RPMI8226 (cell line): ENCODE measurements around the gene RUVBL1.
"Not testable (repeated sequence)": the region's sequence is repeated elsewhere in the genome, so short reads cannot be mapped to it uniquely, and the experiment has no call there.

Source experiments
- DNase-seq: peaks from one replicate; pipeline ENCODE4 v3.0.0-alpha.2; 2015

The RUVBL1 gene

GRCh38 chr3:128123538-128124368 lies at the start of gene RUVBL1:
Gene RUVBL1 (minus strand): TSS chr3:128123812. CDS start chr3:128123724, 88 bp downstream.
- DNase-seq: peak; percentile 99

GRCh38 chr3:128173200-128173599 lies 49.6 kb upstream of the RUVBL1 start:
- no peak for DNase-seq

GRCh38 chr3:128170866-128171516 lies 47.4 kb upstream of the RUVBL1 start:
- no peak for DNase-seq

- no peak for DNase-seq
Observed at GRCh38 chr3:128168836-128169235, 45.2 kb upstream of the RUVBL1 start.

GRCh38 chr3:128167973-128168674 lies 44.5 kb upstream of the RUVBL1 start:
- DNase-seq: no peak

DNA sequence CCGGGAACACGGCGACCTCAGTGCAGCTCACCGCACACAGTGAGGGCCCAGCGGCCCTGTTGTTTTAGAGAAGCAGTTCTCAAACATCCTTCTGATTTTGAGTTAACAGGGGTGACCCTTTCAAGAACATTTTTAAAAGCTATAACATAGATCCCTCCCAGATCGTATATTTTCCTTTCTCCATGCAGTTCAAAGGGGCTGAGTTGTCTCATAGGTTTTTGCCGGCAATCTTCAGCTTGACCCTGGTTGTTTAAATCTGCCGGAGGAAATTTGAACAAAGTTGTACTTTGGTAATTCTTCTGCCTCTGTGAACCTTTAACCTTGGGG lies 44.0 kb upstream of the RUVBL1 start:
- no peak for DNase-seq

- no peak for DNase-seq
Observed at GRCh38 chr3:128166971-128167453, 43.4 kb upstream of the RUVBL1 start.

- no peak for DNase-seq
Observed at GRCh38 chr3:128163432-128163831, 39.8 kb upstream of the RUVBL1 start.

DNA sequence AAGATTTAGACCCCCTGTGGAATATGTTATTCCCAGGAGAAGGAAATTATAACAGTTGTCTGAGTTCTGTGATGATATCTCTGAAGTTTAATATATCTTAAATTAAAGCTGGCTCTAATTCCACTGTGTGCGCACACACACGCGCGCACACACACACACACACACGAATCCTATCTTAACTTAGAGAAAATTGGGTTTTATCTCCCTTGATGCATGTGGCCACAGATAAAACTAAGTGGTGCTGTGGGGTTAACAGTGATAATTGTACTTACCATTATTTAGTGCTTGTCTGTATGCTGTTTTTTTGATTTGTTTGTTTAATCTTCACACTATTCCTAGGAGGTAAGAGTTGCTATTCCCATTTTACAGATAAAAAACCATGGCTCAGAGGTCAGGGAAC lies 37.0 kb upstream of the RUVBL1 start:
- no peak for DNase-seq

- no peak for DNase-seq
Observed at GRCh38 chr3:128155616-128156360, 32.2 kb upstream of the RUVBL1 start.

GRCh38 chr3:128154354-128154753 lies 30.7 kb upstream of the RUVBL1 start:
- DNase-seq: not testable (repeated sequence)

DNA sequence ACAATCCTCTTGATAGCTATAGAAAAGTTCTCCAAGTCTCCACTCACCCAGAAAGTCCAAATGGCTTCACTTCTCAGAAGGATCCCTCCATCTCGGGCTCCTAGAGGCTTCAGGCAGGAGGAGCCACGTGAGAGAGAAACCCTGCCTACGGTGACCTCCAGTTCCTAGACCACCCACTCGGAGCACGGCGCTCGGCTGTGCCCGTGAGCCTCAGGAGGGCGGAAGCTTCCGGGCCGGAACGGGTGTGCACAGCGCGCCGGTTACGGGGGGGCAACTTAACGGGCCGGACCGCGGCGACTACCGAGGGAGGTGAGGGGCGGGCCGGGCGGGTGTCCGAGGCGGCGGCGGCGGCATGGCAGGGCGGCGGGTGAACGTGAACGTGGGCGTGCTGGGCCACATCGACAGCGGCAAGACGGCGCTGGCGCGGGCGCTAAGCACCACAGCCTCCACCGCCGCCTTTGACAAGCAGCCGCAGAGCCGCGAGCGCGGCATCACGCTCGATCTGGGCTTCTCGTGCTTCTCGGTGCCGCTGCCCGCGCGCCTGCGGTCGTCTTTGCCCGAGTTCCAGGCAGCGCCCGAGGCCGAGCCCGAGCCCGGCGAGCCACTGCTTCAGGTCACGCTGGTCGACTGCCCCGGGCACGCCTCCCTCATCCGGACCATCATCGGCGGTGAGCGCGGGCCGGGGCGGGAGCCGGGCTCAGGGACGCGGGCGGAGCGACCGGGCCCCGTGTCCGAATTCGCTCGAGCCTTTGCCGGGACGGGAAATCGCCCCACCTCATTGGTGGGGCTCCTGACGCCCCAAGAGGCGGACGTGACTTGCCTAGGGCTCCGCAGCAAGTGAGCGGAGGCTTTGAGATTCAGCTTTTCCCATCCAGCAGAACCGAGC lies 29.8 kb upstream of the RUVBL1 start, which contains the start of gene EEFSEC:
EEFSEC (plus strand) TSS at position 326 of the 886 bp plus-strand sequence; CDS start at position 353, 27 bp downstream.
- DNase-seq: peak; percentile 83

GRCh38 chr3:128152419-128153155 lies 29.0 kb upstream of the RUVBL1 start:
- no peak for DNase-seq

- no peak for DNase-seq
Observed at GRCh38 chr3:128151758-128152274, 28.2 kb upstream of the RUVBL1 start.

GRCh38 chr3:128149650-128150049 lies 26.0 kb upstream of the RUVBL1 start:
- no peak for DNase-seq

GRCh38 chr3:128146201-128146600 lies 22.6 kb upstream of the RUVBL1 start:
- no peak for DNase-seq

DNA sequence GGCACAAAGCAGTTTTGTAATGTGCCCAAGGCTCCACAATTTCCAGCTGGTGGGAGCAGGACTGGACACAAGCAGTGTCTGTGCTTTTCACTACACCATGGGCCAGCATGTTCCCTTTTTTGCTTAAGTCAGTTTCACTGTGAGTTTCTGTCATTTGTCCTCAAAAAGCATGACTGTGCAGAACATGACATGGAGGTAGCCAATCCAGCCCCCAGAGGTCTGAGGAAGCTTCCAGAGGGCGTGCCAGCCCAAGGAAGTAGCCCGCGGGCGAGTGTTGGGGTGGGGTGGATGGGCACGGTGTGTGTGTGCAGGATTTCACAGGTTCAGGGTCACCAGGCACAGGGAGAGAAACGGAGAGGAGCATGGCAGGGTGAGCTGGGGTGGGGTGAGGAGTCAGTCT lies 21.7 kb upstream of the RUVBL1 start:
- DNase-seq: peak; percentile 82

DNA sequence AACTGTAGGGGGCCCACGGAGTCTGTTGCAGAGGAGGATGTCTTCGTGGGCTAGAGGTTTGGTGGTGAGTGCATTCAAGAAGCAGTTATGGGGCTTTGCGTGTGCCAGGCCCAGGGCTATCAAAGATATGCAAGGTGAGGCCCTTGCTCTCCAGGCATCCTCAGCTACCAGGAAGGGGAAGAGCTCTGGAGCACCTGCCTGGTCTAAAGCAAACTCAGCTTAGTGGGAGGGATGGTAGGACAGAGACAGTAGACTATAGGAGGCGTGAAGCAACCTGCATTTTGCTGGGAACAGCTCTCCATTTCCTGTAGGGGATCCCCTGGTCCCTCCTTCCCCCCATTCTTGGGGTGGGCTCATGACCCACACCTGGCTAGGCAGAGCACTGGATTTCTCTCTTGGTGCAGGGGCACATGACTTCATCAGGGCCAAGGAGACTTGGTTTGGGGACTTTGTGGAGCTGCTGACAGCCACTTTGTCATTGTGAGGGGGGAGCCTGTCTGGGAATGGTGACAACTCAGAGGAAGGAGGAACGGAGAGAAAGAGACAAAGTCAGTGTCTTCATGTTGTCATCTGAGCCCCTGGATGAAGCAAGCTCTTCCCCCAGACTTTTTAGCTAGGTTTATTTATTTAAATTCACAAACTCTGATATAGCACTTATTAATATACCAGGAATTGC lies 21.0 kb upstream of the RUVBL1 start:
- no peak for DNase-seq

DNA sequence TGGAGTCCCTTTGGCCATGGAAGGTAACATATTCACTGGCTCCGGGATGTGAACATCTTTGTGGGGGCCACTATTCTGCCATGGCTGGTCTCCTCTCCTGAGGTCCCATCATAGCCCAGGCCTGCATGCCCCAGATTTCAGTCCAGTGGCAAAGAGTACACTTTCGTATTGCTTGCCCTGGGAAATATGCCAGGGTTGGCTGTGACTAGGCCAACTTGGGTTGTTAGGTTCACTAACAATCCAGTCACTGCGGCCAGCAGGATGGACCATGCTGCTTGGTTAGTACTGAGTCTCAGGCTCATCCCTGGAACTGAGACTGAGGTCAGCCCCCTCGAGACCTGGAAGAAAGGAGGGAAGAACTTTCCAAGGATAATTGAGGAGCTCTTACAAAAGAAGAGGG lies 19.9 kb upstream of the RUVBL1 start:
- DNase-seq: no peak

DNA sequence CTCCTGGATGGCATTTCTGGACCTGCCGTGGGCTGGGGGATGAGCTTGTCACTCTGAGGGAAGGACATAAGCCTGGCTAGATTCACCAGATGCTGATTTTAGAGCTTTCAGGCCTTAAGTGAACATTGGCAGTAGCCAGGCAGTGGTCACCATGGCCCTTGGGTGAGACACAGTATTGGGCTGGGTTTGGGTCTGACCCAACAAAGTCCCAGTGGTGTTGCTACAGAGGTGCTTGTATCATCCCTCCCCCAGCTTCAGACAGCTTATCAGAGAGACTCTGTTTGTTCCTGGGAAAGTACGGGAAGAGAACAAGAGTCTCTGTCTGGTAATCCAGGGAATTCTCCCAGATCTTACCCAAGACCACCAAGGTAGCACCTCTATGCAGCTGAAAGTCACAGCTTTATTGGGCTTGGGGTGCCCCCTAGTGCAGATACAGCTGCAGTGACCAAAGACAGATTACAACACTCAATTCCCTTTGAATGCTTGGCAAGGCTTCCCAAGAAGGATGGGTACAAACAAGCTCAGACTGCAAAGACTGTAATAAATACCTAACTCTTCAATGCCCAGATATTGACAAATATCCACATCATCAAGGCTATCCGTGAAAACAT lies 9.8 kb upstream of the RUVBL1 start:
- peak; percentile 22 for DNase-seq
